Liver (tissue), 9 donors: ENCODE data around the gene RFNG. TPM values are rescaled to one million over a fixed set of nuclear protein-coding genes. Genes with fewer than 3 reads are reported as not detected.

Experiments
- DNase-seq: peaks from one replicate; pipeline ENCODE4 v3.0.0-alpha.2; 2017; ENCODE audit warnings: low spot score
- H3K27ac ChIP-seq, 2 donors: one replicate each; pipeline ENCODE4 v1.7.0; 2013; ENCODE audit warnings: inconsistent platforms in 2 of 2, low read length in 2 of 2, control low read depth in 1 of 2, low read depth in 1 of 2, mild to moderate bottlenecking in 1 of 2
- H3K27me3 ChIP-seq, 4 donors: one replicate each; pipeline versions ENCODE4 v1.6.1 to v1.7.0; 2013; ENCODE audit warnings: low read length in 3 of 4, inconsistent platforms in 1 of 4, mild to moderate bottlenecking in 1 of 4, moderate library complexity in 1 of 4; ENCODE audit not compliant: control insufficient read depth in 4 of 4, insufficient read depth in 4 of 4
- H3K36me3 ChIP-seq, 4 donors: one replicate each; pipeline versions ENCODE4 v1.6.1 to v1.7.0; 2013; ENCODE audit warnings: low read length in 3 of 4, mild to moderate bottlenecking in 3 of 4, low read depth in 1 of 4, moderate library complexity in 1 of 4; ENCODE audit not compliant: control insufficient read depth in 4 of 4, insufficient read depth in 3 of 4
- H3K4me1 ChIP-seq, 4 donors: one replicate each; pipeline versions ENCODE4 v1.6.1 to v1.7.0; 2013; ENCODE audit warnings: low read length in 3 of 4, mild to moderate bottlenecking in 3 of 4, moderate library complexity in 1 of 4; ENCODE audit not compliant: control insufficient read depth in 4 of 4, insufficient read depth in 4 of 4
- H3K4me3 ChIP-seq, 3 donors: one replicate each; pipeline versions ENCODE4 v1.6.1 to v1.7.0; 2013; ENCODE audit warnings: low read length in 3 of 3, control low read depth in 1 of 3, low read depth in 1 of 3, mild to moderate bottlenecking in 1 of 3
- H3K9ac ChIP-seq, 2 donors: one replicate each; pipeline ENCODE4 v1.7.0; 2013; ENCODE audit warnings: low read length in 2 of 2, mild to moderate bottlenecking in 2 of 2, moderate library complexity in 2 of 2, control low read depth in 1 of 2, low read depth in 1 of 2
- H3K9me3 ChIP-seq, 4 donors: one replicate each; pipeline versions ENCODE4 v1.6.1 to v1.7.0; 2013; ENCODE audit warnings: low read length in 3 of 4; ENCODE audit not compliant: control insufficient read depth in 4 of 4
- EGR1 ChIP-seq, 2 donors: IDR thresholded peaks; 2 replicates each; pipeline ENCODE4 v1.6.1; 2016 to 2018; ENCODE audit warnings: antibody characterized with exemption in 2 of 2, low read depth in 2 of 2
- FOXA1 ChIP-seq: IDR thresholded peaks from 2 replicates; pipeline ENCODE4 v1.6.1; 2016; ENCODE audit warnings: antibody characterized with exemption
- FOXA2 ChIP-seq: IDR thresholded peaks from 2 replicates; pipeline ENCODE4 v1.6.1; 2016; ENCODE audit warnings: antibody characterized with exemption
- GABPA ChIP-seq, 2 donors: IDR thresholded peaks in 1 of 2; conservative IDR thresholded peaks in 1 of 2; 2 replicates each; pipeline ENCODE4 v1.6.1; 2016; ENCODE audit warnings: antibody characterized with exemption in 2 of 2, mild to moderate bottlenecking in 1 of 2, moderate library complexity in 1 of 2
- HNF4A ChIP-seq, 2 donors: conservative IDR thresholded peaks; 2 replicates each; pipeline ENCODE4 v1.6.1; 2016; ENCODE audit warnings: antibody characterized with exemption in 2 of 2, mild to moderate bottlenecking in 2 of 2
- HNF4G ChIP-seq: IDR thresholded peaks from 2 replicates; pipeline ENCODE4 v1.6.1; 2016; ENCODE audit warnings: antibody characterized with exemption
- JUND ChIP-seq, 2 donors: IDR thresholded peaks; 2 replicates each; pipeline ENCODE4 v1.6.1; 2016; ENCODE audit warnings: antibody characterized with exemption in 2 of 2
- NR2F2 ChIP-seq: IDR thresholded peaks from 2 replicates; pipeline ENCODE4 v1.6.1; 2016; ENCODE audit warnings: antibody characterized with exemption
- RAD21 ChIP-seq, 2 donors: IDR thresholded peaks; 2 replicates each; pipeline ENCODE4 v1.6.1; 2016; ENCODE audit warnings: antibody characterized with exemption in 2 of 2, mild to moderate bottlenecking in 2 of 2
- SP1 ChIP-seq: IDR thresholded peaks from 2 replicates; pipeline ENCODE4 v1.6.1; 2018; ENCODE audit warnings: antibody characterized with exemption, mild to moderate bottlenecking
- TAF1 ChIP-seq: conservative IDR thresholded peaks from 2 replicates; pipeline ENCODE4 v1.6.1; 2016; ENCODE audit warnings: antibody characterized with exemption, mild to moderate bottlenecking
- YY1 ChIP-seq: IDR thresholded peaks from 2 replicates; pipeline ENCODE4 v1.6.1; 2016; ENCODE audit warnings: antibody characterized with exemption, mild to moderate bottlenecking
- WGBS: extraction: QIAGEN DNeasy Blood & Tissue Kit; methylation state at CpG from one replicate; pipeline ENCODE4 v1.1.7; 2013; 5-methylcytosine and 5-hydroxymethylcytosine counted together
- polyA plus RNA-seq, 2 donors: library from polyadenylated mRNA; stranded (reverse) in 1 of 2; unstranded in 1 of 2; fragments of 200-250 nt in 1 of 2; fragments of >200 nt in 1 of 2; fragmentation: Nextera tagmentation in 1 of 2; extraction: Ambion mirVana in 1 of 2; gene quantifications; one replicate each; pipeline versions ENCODE4 v1.2.1 to v1.2.3, GENCODE V29; 2013 to 2015
- total RNA-seq, 2 donors: library from RNA; depleted of rRNA; stranded (reverse); fragments of >200 nt; gene quantifications; one replicate each; pipeline ENCODE4 v1.2.3, GENCODE V29; 2014
- TF ChIP-seq, protein P1 (sequence below): fragments of 150-350 bp; IDR thresholded peaks from 2 replicates; pipeline ENCODE4 v1.5.1; 2017; ENCODE audit warnings: improper control_type of control experiment, low read depth, low read length; ENCODE audit not compliant: missing input control
- TF ChIP-seq, protein P2 (sequence below): IDR thresholded peaks from 2 replicates; pipeline ENCODE4 v1.6.1; 2016; ENCODE audit warnings: antibody characterized with exemption
- TF ChIP-seq, protein P3 (sequence below): IDR thresholded peaks from 2 replicates; pipeline ENCODE4 v1.6.1; 2016; ENCODE audit warnings: antibody characterized with exemption
- TF ChIP-seq, protein P4 (sequence below): IDR thresholded peaks from 2 replicates; pipeline ENCODE4 v1.6.1; 2016; ENCODE audit warnings: antibody characterized with exemption, mild to moderate bottlenecking
- TF ChIP-seq, protein P5 (sequence below): IDR thresholded peaks from 2 replicates; pipeline ENCODE4 v1.6.1; 2016; ENCODE audit warnings: antibody characterized with exemption
- donor health status: healthy.
- donor health status: healthy.
- donor health status: healthy.
- donor health status: healthy.
- donor health status: healthy.

The RFNG gene
- total and polyA plus RNA-seq, 4 donors, result 15.0 to 36.0 (median 23.4) TPM

DNA sequence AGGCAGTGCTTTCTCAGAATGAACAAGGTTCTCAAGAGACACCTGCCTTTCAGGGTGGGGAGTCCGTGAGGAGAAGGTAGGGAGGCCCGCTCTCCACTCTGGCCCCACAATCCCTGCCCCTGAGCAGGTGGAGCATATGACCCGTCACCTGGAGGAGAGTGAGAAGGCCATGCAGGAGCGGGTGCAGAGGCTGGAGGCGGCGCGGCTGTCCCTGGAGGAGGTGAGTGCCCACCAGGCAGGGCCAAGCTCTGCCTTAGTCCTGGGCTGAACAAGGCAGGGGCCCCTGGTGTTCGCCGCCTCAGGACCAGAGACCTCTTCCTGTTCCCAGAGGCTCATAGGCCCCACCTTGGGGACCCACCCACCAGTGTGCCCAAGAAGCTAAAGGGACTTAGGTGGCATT is 22.6 kb downstream of the RFNG start (continued):
- TF ChIP-seq, protein P1, sequence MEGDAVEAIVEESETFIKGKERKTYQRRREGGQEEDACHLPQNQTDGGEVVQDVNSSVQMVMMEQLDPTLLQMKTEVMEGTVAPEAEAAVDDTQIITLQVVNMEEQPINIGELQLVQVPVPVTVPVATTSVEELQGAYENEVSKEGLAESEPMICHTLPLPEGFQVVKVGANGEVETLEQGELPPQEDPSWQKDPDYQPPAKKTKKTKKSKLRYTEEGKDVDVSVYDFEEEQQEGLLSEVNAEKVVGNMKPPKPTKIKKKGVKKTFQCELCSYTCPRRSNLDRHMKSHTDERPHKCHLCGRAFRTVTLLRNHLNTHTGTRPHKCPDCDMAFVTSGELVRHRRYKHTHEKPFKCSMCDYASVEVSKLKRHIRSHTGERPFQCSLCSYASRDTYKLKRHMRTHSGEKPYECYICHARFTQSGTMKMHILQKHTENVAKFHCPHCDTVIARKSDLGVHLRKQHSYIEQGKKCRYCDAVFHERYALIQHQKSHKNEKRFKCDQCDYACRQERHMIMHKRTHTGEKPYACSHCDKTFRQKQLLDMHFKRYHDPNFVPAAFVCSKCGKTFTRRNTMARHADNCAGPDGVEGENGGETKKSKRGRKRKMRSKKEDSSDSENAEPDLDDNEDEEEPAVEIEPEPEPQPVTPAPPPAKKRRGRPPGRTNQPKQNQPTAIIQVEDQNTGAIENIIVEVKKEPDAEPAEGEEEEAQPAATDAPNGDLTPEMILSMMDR, result no peak
- TF ChIP-seq HNF4A (conservative IDR thresholded peaks at IDR 0.05), result no peak
- TF ChIP-seq RAD21 (IDR thresholded peaks at IDR 0.05), result no peak
- TF ChIP-seq, protein P2, sequence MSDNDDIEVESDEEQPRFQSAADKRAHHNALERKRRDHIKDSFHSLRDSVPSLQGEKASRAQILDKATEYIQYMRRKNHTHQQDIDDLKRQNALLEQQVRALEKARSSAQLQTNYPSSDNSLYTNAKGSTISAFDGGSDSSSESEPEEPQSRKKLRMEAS, result no peak
- no peak for TF ChIP-seq HNF4G
- TF ChIP-seq NR2F2, result no peak
- TF ChIP-seq FOXA2, result no peak
- no peak for TF ChIP-seq YY1
- no peak for TF ChIP-seq EGR1 (IDR thresholded peaks at IDR 0.05; ENCODE audit: low read depth in 2 of 2)
- no peak for TF ChIP-seq FOXA1

DNA sequence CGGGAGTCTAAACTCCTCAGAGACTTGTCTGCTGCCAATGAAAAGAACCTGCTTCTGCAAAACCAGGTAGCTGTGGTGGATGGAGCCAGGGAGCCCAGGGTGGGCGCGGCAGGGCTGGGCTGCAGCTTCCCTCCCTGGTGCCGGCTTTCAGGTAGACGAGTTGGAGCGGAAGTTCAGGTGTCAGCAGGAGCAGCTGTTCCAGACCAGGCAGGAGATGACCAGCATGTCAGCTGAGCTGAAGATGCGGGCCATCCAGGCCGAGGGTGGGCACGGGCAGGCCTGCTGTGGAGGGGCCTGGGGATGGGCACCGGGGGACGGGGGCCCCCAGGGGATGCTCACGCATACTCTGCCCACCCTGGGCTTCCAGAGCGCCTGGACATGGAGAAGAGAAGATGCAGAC is 23.4 kb downstream of the RFNG start:
- Histone ChIP-seq H3K27me3 (no peaks in the 10 kb centered on the region), H3K27ac (no peak overlapping the region), H3K9ac (no peak overlapping the region), H3K9me3 (no peaks in the 10 kb centered on the region), H3K36me3 (no peaks in the 10 kb centered on the region), H3K4me3 (no peak overlapping the region), H3K4me1 (peaks cover 21 to 70% (median 42%) of the 10 kb centered on the region in 4 donors)
- no peak for DNase-seq
- 97% methylated on average over 13 of the region's 13 CpGs for WGBS
- TF ChIP-seq TAF1 (no peak), JUND (IDR thresholded peaks at IDR 0.05) (no peak), SP1 (no peak)
- TF ChIP-seq, protein P3, sequence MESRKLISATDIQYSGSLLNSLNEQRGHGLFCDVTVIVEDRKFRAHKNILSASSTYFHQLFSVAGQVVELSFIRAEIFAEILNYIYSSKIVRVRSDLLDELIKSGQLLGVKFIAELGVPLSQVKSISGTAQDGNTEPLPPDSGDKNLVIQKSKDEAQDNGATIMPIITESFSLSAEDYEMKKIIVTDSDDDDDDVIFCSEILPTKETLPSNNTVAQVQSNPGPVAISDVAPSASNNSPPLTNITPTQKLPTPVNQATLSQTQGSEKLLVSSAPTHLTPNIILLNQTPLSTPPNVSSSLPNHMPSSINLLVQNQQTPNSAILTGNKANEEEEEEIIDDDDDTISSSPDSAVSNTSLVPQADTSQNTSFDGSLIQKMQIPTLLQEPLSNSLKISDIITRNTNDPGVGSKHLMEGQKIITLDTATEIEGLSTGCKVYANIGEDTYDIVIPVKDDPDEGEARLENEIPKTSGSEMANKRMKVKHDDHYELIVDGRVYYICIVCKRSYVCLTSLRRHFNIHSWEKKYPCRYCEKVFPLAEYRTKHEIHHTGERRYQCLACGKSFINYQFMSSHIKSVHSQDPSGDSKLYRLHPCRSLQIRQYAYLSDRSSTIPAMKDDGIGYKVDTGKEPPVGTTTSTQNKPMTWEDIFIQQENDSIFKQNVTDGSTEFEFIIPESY, result no peak

DNA sequence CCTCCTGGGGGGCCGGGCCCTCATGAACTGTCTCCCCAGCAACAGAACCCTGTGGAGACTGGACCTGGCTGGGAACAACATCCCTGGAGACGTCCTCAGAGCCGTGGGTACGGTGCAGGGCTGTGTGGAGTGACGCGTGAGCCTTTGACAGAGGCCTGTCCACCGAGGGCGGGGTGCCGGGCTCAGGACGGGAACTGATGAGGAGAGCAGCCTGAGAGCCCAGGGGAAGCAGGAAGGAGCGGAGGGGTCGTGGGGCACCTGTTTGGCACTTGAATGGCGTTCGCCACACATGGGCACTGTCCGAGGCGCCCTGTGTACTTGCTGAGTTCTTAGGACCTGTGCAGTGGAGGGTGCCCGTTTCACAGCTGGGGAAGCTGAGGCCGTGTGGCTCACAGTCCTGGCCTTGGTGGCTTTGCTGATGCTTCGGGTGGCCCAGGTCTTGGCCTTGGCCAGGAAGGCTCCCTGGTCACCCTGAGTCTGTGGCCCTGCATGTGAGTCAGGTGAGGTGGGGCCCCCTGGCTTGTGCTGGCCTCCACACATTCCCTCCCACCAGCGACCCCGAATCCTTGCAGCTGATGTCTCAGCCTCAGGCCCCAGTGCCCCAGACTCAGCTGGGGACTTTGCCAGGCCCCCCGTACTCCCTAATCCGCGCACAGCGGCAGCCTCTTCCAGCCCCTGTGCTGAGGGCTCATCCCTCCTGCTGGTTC is 26.1 kb downstream of the RFNG start:
- no peaks in the 10 kb centered on the region for H3K36me3 ChIP-seq
- H3K4me1 ChIP-seq, result peaks cover 22 to 70% (median 51%) of the 10 kb centered on the region in 4 donors
- H3K9me3 ChIP-seq, result no peaks in the 10 kb centered on the region
- no peak overlapping the region for H3K9ac ChIP-seq
- H3K27me3 ChIP-seq, result no peaks in the 10 kb centered on the region
- no peak overlapping the region for H3K4me3 ChIP-seq
- peak overlapping the region; percentile 65 to 76 for H3K27ac ChIP-seq
- WGBS, result 96% methylated on average over 25 of the region's 25 CpGs
- no peak for DNase-seq
- TF ChIP-seq JUND (IDR thresholded peaks at IDR 0.05) (no peak), FOXA2 (no peak), FOXA1 (no peak), EGR1 (IDR thresholded peaks at IDR 0.05; ENCODE audit: low read depth in 2 of 2) (no peak), SP1 (no peak), GABPA (IDR thresholded peaks at IDR 0.05 in 1 of 2, conservative IDR thresholded peaks at IDR 0.05 in 1 of 2) (no peak), YY1 (no peak), HNF4A (conservative IDR thresholded peaks at IDR 0.05) (no peak)
- TF ChIP-seq, protein P4, sequence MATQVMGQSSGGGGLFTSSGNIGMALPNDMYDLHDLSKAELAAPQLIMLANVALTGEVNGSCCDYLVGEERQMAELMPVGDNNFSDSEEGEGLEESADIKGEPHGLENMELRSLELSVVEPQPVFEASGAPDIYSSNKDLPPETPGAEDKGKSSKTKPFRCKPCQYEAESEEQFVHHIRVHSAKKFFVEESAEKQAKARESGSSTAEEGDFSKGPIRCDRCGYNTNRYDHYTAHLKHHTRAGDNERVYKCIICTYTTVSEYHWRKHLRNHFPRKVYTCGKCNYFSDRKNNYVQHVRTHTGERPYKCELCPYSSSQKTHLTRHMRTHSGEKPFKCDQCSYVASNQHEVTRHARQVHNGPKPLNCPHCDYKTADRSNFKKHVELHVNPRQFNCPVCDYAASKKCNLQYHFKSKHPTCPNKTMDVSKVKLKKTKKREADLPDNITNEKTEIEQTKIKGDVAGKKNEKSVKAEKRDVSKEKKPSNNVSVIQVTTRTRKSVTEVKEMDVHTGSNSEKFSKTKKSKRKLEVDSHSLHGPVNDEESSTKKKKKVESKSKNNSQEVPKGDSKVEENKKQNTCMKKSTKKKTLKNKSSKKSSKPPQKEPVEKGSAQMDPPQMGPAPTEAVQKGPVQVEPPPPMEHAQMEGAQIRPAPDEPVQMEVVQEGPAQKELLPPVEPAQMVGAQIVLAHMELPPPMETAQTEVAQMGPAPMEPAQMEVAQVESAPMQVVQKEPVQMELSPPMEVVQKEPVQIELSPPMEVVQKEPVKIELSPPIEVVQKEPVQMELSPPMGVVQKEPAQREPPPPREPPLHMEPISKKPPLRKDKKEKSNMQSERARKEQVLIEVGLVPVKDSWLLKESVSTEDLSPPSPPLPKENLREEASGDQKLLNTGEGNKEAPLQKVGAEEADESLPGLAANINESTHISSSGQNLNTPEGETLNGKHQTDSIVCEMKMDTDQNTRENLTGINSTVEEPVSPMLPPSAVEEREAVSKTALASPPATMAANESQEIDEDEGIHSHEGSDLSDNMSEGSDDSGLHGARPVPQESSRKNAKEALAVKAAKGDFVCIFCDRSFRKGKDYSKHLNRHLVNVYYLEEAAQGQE, result no peak
- TF ChIP-seq, protein P5, sequence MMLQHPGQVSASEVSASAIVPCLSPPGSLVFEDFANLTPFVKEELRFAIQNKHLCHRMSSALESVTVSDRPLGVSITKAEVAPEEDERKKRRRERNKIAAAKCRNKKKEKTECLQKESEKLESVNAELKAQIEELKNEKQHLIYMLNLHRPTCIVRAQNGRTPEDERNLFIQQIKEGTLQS, result no peak
- TF ChIP-seq, protein P3, result no peak
- TF ChIP-seq, protein P1, result no peak
